Memory B cell (primary cell): ENCODE data around the gene SETD9.

Experiments
- ATAC-seq: fragments of 150-1000 bp; cut with Tn5 transposase; 2 replicates; pipeline ENCODE4 v1.10.0; 2021; ENCODE audit warnings: low read depth, mild to moderate bottlenecking, moderate library complexity
- DNase-seq, 2 donors: peaks; one replicate each; pipeline ENCODE4 v3.0.0; 2022; ENCODE audit warnings: low spot score in 2 of 2
- H3K27ac Mint-ChIP-seq: one replicate; pipeline ENCODE4 v1.8.0; 2022; ENCODE audit warnings: mild to moderate bottlenecking, moderate library complexity, mixed read lengths
- H3K27me3 Mint-ChIP-seq: one replicate; pipeline ENCODE4 v1.8.0; 2022; ENCODE audit warnings: mixed read lengths
- H3K36me3 Mint-ChIP-seq: one replicate; pipeline ENCODE4 v1.8.0; 2022; ENCODE audit warnings: mild to moderate bottlenecking, mixed read lengths
- H3K4me1 Mint-ChIP-seq: one replicate; pipeline ENCODE4 v1.8.0; 2022; ENCODE audit warnings: mixed read lengths
- H3K4me3 Mint-ChIP-seq: one replicate; pipeline ENCODE4 v1.8.0; 2022; ENCODE audit warnings: mild to moderate bottlenecking, moderate library complexity, mixed read lengths
- H3K9me3 Mint-ChIP-seq: one replicate; pipeline ENCODE4 v1.8.0; 2022; ENCODE audit warnings: mixed read lengths

The SETD9 gene, protein sequence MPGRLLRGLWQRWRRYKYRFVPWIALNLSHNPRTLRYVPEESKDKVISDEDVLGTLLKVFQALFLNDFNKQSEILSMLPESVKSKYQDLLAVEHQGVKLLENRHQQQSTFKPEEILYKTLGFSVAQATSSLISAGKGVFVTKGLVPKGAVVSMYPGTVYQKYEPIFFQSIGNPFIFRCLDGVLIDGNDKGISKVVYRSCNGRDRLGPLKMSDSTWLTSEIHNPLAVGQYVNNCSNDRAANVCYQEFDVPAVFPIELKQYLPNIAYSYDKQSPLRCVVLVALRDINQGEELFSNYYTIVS

DNA sequence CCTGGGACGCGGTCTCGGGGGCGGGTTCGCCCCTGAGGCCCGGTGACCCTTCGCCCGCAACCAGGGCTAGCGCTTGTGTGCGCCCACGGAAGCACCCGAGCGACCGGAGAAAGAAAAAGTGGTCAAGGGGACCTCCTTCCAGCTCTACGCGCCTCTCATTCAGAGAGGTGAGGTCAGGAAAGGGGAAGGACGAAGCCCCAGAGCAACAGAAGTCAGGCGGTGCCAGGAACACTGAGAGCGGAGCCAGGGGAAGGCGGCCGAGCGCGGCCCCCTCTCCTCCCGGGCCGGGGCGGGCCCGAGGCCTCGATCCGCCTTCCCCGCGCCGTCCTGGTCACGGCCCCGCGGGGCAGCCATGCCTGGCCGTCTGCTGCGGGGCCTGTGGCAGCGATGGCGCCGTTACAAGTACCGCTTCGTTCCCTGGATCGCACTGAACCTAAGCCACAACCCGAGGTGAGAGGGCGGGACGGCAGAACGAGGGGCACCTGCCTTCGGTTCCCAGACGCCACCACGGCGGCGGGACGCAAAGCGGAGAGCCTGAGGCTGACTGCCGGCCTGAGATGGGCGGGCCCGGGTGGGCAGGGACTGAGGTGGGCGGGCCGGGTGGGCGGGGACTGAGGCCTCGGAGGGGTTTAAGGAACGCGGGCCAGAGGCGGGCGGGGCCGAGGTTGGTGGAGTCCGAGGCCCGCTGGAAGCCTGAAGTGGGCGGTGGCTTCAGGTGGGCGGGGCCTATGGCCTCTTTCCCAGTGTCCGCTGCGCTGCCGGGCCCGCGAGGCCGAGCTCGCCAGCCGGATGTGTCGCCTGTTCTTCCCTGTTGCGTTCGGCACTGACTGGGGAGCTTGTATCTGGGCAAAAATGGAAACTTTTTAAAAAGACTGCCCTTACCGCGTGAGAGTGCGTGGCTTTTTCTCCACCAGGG is at the start of gene SETD9:
SETD9 (plus strand) TSS at position 303 of the 916 bp plus-strand sequence; CDS start at position 353, 50 bp downstream.
- H3K4me1 Mint-ChIP-seq: peaks cover 18% of the 10 kb centered on the region
- H3K9me3 Mint-ChIP-seq: peaks cover 5% of the 10 kb centered on the region
- peak; percentile 80 for ATAC-seq
- H3K27ac Mint-ChIP-seq: peak within 1 kb of the TSS; percentile 93
- peak within 1 kb of the TSS; percentile 98 for H3K4me3 Mint-ChIP-seq
- DNase-seq: peak; percentile 74 to 82
- no peaks in the 10 kb centered on the region for H3K27me3 Mint-ChIP-seq
- peaks cover 3% of the 10 kb centered on the region for H3K36me3 Mint-ChIP-seq

DNA sequence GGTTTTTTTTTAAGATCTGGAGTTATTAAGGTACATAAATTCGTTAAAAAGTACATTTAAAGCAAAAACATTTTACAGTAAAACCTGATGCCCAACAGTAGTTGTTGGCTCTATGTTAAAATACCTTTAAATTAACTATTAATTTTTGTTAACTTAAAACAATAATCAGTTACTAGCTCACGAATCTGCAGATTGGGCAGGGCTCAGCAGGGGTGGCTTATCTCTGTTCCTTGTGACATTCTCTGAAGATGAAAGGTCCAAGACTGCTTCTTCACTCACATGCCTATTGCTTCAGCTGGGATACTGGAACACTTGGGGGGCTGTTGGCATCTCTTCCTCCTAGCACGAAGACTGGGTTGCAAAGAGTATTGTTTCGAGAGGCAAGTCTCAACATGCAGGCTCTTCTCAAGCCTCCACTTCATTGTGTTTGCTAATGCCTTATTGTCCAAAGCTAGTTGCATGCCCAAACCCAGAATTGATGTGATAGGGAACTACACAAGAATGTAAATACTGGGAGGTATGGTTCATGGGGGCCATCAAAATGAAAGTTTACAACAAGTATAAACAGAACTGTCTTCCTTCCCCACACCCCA is 47.4 kb upstream of the SETD9 start:
- Mint-ChIP-seq H3K27ac (no peak overlapping the region), H3K4me1 (peaks cover 6% of the 10 kb centered on the region), H3K4me3 (no peak overlapping the region), H3K9me3 (no peaks in the 10 kb centered on the region), H3K27me3 (no peaks in the 10 kb centered on the region), H3K36me3 (peaks cover 22% of the 10 kb centered on the region)
- no peak for DNase-seq
- no peak for ATAC-seq

DNA sequence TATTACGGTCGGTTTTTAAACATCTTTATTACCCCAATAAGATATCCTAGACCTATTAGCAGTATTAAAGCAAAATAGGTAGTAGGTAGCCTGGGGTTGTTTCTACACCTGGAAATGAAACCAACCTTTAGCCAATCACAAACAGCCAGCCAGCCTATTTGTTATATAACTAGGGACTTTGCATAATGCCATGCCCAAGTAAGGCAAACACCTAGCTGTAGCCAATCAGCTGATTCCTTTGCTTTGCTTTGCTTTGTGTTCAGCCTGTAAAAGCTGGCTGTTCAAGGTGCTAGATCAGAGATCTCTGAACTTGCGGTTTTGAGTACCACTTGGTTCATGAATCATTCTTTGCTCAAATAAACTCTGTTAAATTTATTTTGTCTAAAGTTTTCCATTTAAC is 46.5 kb upstream of the SETD9 start:
- ATAC-seq: peak; percentile 75
- Mint-ChIP-seq H3K36me3 (peaks cover 22% of the 10 kb centered on the region), H3K27ac (no peak overlapping the region), H3K9me3 (no peaks in the 10 kb centered on the region), H3K4me3 (no peak overlapping the region), H3K4me1 (peaks cover 6% of the 10 kb centered on the region), H3K27me3 (no peaks in the 10 kb centered on the region)
- DNase-seq: no peak

DNA sequence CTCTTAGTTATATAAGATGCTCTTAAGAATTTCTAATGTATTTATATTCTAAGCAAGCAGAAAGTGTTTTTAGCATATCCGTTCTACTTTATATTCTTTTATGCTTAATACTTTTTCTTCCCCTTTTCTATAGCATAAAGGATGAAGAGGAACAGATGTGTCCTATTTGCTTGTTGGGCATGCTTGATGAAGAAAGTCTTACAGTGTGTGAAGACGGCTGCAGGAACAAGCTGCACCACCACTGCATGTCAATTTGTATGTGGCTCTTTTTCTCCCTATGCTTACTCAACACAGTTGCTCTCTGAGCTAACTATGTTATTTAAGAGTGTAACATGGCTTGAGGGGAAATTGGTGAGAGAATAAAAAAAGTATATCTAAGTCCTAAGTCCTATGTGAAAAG is 37.6 kb upstream of the SETD9 start:
- peaks cover 16% of the 10 kb centered on the region for H3K4me1 Mint-ChIP-seq
- peak; percentile 45 for ATAC-seq
- H3K9me3 Mint-ChIP-seq: no peaks in the 10 kb centered on the region
- H3K27ac Mint-ChIP-seq: peak overlapping the region; percentile 62
- peaks cover 32% of the 10 kb centered on the region for H3K36me3 Mint-ChIP-seq
- H3K27me3 Mint-ChIP-seq: no peaks in the 10 kb centered on the region
- no peak for DNase-seq
- H3K4me3 Mint-ChIP-seq: no peak overlapping the region

DNA sequence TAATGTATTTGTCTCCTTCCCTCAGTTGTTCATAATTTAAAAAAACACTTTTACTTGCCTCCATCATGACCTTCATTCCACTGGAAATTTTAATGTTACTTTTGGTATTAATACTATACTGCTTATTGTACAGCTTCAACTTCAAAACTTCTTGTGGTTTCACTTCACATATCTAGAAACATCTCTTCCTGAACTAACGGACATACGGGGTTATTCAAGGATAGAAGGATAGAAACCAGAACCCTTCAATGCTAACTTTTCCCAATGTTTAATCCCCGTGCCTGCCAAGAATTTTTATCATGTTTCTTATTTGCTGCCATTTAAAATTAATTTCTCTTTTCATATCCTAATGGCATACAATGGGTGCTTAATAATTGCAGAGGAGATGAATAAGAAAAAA is 36.3 kb upstream of the SETD9 start:
- DNase-seq (no peak), ATAC-seq (no peak)
- Mint-ChIP-seq H3K4me1 (peaks cover 19% of the 10 kb centered on the region), H3K27ac (peak overlapping the region; percentile 58), H3K4me3 (no peak overlapping the region), H3K27me3 (no peaks in the 10 kb centered on the region), H3K36me3 (peaks cover 42% of the 10 kb centered on the region), H3K9me3 (no peaks in the 10 kb centered on the region)

DNA sequence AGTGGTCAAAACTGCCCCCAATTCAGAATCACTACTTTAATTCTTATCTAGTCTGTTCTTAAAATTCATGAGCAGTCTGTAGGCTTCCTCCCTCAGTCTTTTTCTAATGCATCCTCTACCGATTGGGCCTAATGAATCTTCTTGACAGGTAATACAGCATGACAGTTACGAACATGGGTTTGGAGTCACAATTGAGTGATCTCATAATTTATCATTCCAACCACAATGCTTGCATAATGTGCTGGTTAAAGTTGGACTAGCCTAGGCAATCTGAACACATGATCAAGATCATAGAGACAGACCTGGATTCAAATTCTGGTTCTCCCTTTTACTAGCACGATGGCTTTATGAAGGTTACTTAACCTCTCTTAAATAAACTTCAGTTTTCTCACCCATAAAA is 33.1 kb upstream of the SETD9 start:
- Mint-ChIP-seq H3K9me3 (no peaks in the 10 kb centered on the region), H3K27ac (peak overlapping the region; percentile 85), H3K27me3 (no peaks in the 10 kb centered on the region), H3K4me1 (peaks cover 14% of the 10 kb centered on the region), H3K36me3 (peaks cover 44% of the 10 kb centered on the region), H3K4me3 (no peak overlapping the region)
- no peak for DNase-seq
- no peak for ATAC-seq

DNA sequence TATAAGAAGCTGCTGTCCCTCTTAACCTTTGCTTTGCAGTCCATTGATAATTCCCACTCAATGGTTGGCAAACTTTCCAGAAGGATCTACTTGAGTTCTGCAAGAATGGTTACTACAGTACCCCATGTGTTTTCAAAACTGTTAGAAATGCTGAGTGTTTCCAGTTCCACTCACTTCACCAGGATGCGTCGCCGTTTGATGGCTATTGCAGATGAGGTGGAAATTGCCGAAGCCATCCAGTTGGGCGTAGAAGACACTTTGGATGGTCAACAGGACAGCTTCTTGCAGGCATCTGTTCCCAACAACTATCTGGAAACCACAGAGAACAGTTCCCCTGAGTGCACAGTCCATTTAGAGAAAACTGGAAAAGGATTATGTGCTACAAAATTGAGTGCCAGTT is 27.8 kb upstream of the SETD9 start:
- peaks cover 6% of the 10 kb centered on the region for H3K4me1 Mint-ChIP-seq
- H3K27me3 Mint-ChIP-seq: no peaks in the 10 kb centered on the region
- H3K27ac Mint-ChIP-seq: peak overlapping the region; percentile 60
- H3K9me3 Mint-ChIP-seq: no peaks in the 10 kb centered on the region
- no peak overlapping the region for H3K4me3 Mint-ChIP-seq
- DNase-seq (no peak), ATAC-seq (no peak)
- H3K36me3 Mint-ChIP-seq: peaks cover 35% of the 10 kb centered on the region

DNA sequence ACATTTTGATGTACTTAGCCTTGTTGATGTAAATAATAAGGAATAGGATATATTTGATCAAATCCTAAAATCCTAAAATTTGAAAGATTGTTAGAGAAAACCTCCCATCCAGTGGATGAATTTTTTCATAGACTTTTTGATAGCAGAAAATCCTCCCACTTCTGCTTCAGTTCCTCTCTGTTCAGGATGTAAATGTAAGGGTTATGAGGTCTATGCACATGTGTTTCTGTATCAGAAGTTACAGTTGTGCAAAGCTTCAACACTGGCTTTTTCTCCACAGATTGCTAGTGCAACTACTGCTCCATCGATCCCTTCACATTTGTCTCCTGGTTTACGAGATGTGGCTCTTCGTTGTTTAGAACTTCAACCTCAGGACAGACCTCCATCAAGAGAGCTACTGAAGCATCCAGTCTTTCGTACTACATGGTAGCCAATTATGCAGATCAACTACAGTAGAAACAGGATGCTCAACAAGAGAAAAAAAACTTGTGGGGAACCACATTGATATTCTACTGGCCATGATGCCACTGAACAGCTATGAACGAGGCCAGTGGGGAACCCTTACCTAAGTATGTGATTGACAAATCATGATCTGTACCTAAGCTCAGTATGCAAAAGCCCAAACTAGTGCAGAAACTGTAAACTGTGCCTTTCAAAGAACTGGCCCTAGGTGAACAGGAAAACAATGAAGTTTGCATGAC is 16.0 kb upstream of the SETD9 start:
- no peak overlapping the region for H3K4me3 Mint-ChIP-seq
- no peaks in the 10 kb centered on the region for H3K27me3 Mint-ChIP-seq
- H3K36me3 Mint-ChIP-seq: peaks cover 38% of the 10 kb centered on the region
- no peaks in the 10 kb centered on the region for H3K9me3 Mint-ChIP-seq
- peaks cover 16% of the 10 kb centered on the region for H3K4me1 Mint-ChIP-seq
- DNase-seq (no peak), ATAC-seq (peak; percentile 38)
- peak overlapping the region; percentile 87 for H3K27ac Mint-ChIP-seq

DNA sequence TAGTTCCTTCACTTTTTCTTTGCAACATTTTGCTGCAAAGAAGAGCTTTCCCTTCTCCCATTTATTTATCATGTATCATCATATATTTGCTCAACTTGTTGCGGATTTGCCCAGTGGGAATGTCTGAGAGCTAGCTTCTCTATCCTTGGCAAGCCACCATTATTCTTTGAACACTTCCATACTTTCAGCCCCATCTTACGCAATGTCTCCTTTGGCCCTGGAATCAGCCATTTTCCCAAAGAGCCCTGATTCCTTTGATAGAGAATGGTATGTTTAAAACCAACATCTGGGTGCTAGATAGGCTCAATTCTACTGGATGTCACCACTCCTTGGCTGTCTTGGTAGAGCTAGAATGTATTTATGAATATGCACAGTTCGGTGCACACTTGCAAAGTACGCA is 12.6 kb upstream of the SETD9 start:
- no peak for ATAC-seq
- no peak overlapping the region for H3K4me3 Mint-ChIP-seq
- H3K27ac Mint-ChIP-seq: peak overlapping the region; percentile 75

DNA sequence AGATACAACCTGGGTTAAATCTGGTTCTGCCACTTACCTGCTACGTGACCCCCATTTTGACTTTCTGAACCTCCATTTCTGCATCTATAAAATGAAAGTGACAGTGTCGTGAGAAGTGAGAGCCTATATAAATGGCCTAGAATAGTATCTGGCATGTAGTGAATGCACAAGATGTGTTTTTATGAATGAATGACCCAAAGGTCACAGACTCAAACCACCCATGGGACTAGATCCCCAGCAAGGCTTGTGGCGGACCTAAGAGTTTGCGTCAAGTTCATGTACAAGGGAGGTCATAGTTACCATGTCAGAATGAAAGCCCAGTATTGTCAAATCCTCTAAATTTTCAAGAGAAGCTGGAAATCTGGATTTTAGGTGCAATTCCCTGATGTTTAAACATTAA is 11.2 kb upstream of the SETD9 start:
- H3K4me1 Mint-ChIP-seq: peaks cover 8% of the 10 kb centered on the region

More for the DNA sequence above, 12.6 kb upstream of the SETD9 start:
- H3K36me3 Mint-ChIP-seq: peaks cover 17% of the 10 kb centered on the region
- peaks cover 12% of the 10 kb centered on the region for H3K4me1 Mint-ChIP-seq
- no peak for DNase-seq
- H3K9me3 Mint-ChIP-seq: no peaks in the 10 kb centered on the region
- H3K27me3 Mint-ChIP-seq: no peaks in the 10 kb centered on the region

DNA sequence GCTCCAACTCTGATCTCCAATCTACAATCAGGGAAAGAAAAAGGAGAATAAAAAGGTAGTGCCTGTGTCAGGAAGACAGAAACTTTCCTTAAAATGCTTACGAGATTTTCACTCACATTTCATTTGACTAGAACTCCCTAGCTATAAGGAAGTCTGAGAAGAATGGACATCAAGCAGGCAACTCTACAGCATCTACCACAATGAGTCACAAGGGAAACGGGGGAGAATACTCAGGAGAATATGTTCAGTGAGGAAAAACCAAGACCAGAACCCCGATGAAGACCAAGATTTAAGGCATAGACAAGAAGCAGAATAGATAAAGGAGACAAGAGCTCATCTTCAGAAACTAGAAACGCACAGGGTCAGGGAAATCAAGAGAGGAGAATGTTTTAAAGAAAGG is 9.0 kb upstream of the SETD9 start:
- ATAC-seq (no peak), DNase-seq (no peak)
- Mint-ChIP-seq H3K27ac (no peak overlapping the region), H3K27me3 (no peaks in the 10 kb centered on the region), H3K36me3 (peaks cover 10% of the 10 kb centered on the region), H3K4me1 (peaks cover 5% of the 10 kb centered on the region), H3K4me3 (no peak overlapping the region), H3K9me3 (no peaks in the 10 kb centered on the region)

More for the DNA sequence above, 11.2 kb upstream of the SETD9 start:
- Mint-ChIP-seq H3K36me3 (peaks cover 13% of the 10 kb centered on the region), H3K4me3 (no peak overlapping the region), H3K9me3 (no peaks in the 10 kb centered on the region), H3K27me3 (no peaks in the 10 kb centered on the region), H3K27ac (peak overlapping the region; percentile 75)
- DNase-seq (no peak), ATAC-seq (no peak)

DNA sequence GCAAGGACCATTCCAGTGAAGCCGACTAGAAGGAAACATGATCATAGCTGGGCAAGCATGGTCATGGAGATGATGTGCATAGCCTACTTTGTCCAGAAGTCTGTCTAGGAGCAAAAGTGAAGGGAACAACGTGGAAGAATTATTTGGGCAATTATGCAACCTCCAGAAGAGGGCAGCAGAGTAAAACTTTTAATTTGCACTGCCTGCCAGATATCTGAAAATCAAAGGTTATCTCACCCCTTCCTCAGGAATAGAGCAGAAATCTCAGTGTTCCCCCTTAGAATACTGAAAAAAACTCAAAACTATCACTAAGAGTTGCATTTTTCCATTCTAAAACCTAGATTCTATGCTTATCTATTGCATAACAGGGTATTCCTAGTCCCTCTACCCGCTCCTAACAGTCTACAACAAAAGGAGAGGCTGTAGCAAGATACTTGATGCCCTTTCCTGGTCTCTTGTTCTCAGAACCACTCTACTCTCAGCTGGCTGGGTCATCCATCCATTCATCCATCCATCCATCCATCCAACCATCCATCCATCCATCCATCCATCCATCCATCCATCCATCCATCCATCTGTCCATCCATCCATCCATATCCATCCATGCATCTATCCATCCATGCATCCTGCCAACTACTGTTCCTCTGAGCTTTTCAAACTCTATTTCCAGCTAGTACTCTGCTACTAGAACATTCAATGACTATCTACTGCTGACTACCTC is 8.4 kb upstream of the SETD9 start:
- no peak overlapping the region for H3K27ac Mint-ChIP-seq
- peaks cover 7% of the 10 kb centered on the region for H3K36me3 Mint-ChIP-seq
- H3K4me1 Mint-ChIP-seq: peaks cover 3% of the 10 kb centered on the region
- H3K4me3 Mint-ChIP-seq: no peak overlapping the region
- ATAC-seq (peak; percentile 66), DNase-seq (peak; percentile 41 to 54)
- H3K9me3 Mint-ChIP-seq: no peaks in the 10 kb centered on the region
- H3K27me3 Mint-ChIP-seq: no peaks in the 10 kb centered on the region

DNA sequence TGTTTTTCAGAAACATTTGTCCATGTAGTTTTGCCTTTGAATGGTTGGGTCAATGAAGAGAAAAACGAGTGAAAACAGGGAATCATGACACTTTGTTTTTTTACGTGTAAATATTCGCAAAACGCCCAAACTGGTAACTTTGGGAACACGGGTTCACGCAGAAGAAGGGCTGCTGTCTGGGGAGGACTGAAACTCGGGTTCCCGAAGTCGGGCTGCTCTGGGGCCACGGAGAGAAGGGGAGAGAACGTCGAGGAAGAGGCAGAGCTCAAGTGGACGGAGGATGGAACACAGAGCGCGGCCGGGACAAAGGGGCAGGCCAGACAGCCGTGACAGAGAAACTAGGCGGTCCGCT is 478 bp upstream of the SETD9 start:
- H3K4me3 Mint-ChIP-seq: peak overlapping the region; percentile 98
- H3K27me3 Mint-ChIP-seq: no peaks in the 10 kb centered on the region
- peaks cover 5% of the 10 kb centered on the region for H3K9me3 Mint-ChIP-seq
- peaks cover 3% of the 10 kb centered on the region for H3K36me3 Mint-ChIP-seq
- H3K27ac Mint-ChIP-seq: peak overlapping the region; percentile 93
- peaks cover 18% of the 10 kb centered on the region for H3K4me1 Mint-ChIP-seq
- DNase-seq (peak in 1 of 2 donors; percentile 5), ATAC-seq (peak; percentile 4)
